ENCODE measurements around the gene MYLK.

MYLK gene

GRCh38 chr3:123791417-123791816 is 92.7 kb downstream of the MYLK start:
- TF ChIP-seq POLR2AphosphoS5 (IDR thresholded peaks at IDR 0.05; ENCODE audit: low read depth, low read length) (no peak), TAF1 (IDR thresholded peaks at IDR 0.05; ENCODE audit: borderline replicate concordance, insufficient read depth, low read length) (no peak), REST (IDR thresholded peaks at IDR 0.05; ENCODE audit: insufficient read depth in 1 of 2, low read depth in 2 of 2, low read length in 2 of 2) (no peak), FOXP2 (optimal IDR thresholded peaks at IDR 0.05; ENCODE audit: borderline replicate concordance, extremely low read depth, extremely low read length, insufficient read depth) (no peak), SIN3A (IDR thresholded peaks at IDR 0.05; ENCODE audit: borderline replicate concordance, insufficient read depth, low read length) (no peak)

GRCh38 chr3:123791073-123791370 is 93.1 kb downstream of the MYLK start:
- no peak for TF ChIP-seq REST (IDR thresholded peaks at IDR 0.05; ENCODE audit: insufficient read depth in 1 of 2, low read depth in 2 of 2, low read length in 2 of 2)

- TF ChIP-seq REST (IDR thresholded peaks at IDR 0.05; ENCODE audit: insufficient read depth in 1 of 2, low read depth in 2 of 2, low read length in 2 of 2) (no peak), POLR2AphosphoS5 (IDR thresholded peaks at IDR 0.05; ENCODE audit: low read depth, low read length) (no peak), TAF1 (IDR thresholded peaks at IDR 0.05; ENCODE audit: borderline replicate concordance, insufficient read depth, low read length) (no peak), FOXP2 (optimal IDR thresholded peaks at IDR 0.05; ENCODE audit: borderline replicate concordance, extremely low read depth, extremely low read length, insufficient read depth) (no peak), SIN3A (IDR thresholded peaks at IDR 0.05; ENCODE audit: borderline replicate concordance, insufficient read depth, low read length) (no peak)
Observed at GRCh38 chr3:123790254-123791072, 93.7 kb downstream of the MYLK start.

GRCh38 chr3:123789760-123790159 is 94.4 kb downstream of the MYLK start:
- TF ChIP-seq FOXP2 (optimal IDR thresholded peaks at IDR 0.05; ENCODE audit: borderline replicate concordance, extremely low read depth, extremely low read length, insufficient read depth), result no peak
- no peak for TF ChIP-seq REST (IDR thresholded peaks at IDR 0.05; ENCODE audit: insufficient read depth in 1 of 2, low read depth in 2 of 2, low read length in 2 of 2)
- TF ChIP-seq TAF1 (IDR thresholded peaks at IDR 0.05; ENCODE audit: borderline replicate concordance, insufficient read depth, low read length), result no peak
- TF ChIP-seq SIN3A (IDR thresholded peaks at IDR 0.05; ENCODE audit: borderline replicate concordance, insufficient read depth, low read length), result no peak
- no peak for TF ChIP-seq POLR2AphosphoS5 (IDR thresholded peaks at IDR 0.05; ENCODE audit: low read depth, low read length)

GRCh38 chr3:123789160-123789559 is 95.0 kb downstream of the MYLK start:
- no peak for TF ChIP-seq TAF1 (IDR thresholded peaks at IDR 0.05; ENCODE audit: borderline replicate concordance, insufficient read depth, low read length)
- no peak for TF ChIP-seq FOXP2 (optimal IDR thresholded peaks at IDR 0.05; ENCODE audit: borderline replicate concordance, extremely low read depth, extremely low read length, insufficient read depth)
- TF ChIP-seq SIN3A (IDR thresholded peaks at IDR 0.05; ENCODE audit: borderline replicate concordance, insufficient read depth, low read length), result no peak
- TF ChIP-seq POLR2AphosphoS5 (IDR thresholded peaks at IDR 0.05; ENCODE audit: low read depth, low read length), result no peak
- no peak for TF ChIP-seq REST (IDR thresholded peaks at IDR 0.05; ENCODE audit: insufficient read depth in 1 of 2, low read depth in 2 of 2, low read length in 2 of 2)

Data from PFSK-1 (cell line).